Stimulated activated memory B cell treated with anti-CD40 and anti-IgM and Interleukin-4, amounts not matched to agents 10 μg/mL and 1 μg/mL and 100 μg/mL, for 72 hours (primary cell): ENCODE data around the gene CARS1.
A peak's percentile ranks its signal among the peaks of the same experiment; 100 is the strongest.

Experiments
- ATAC-seq: fragments of 150-1000 bp; cut with Tn5 transposase; 2 replicates; pipeline ENCODE4 v1.10.0; 2021
- H3K27ac Mint-ChIP-seq: one replicate; pipeline ENCODE4 v1.8.0; 2022; ENCODE audit warnings: mild to moderate bottlenecking, mixed read lengths
- H3K27me3 Mint-ChIP-seq: one replicate; pipeline ENCODE4 v1.8.0; 2022; ENCODE audit warnings: mixed read lengths
- H3K36me3 Mint-ChIP-seq: one replicate; pipeline ENCODE4 v1.8.0; 2022; ENCODE audit warnings: mixed read lengths
- H3K4me1 Mint-ChIP-seq: one replicate; pipeline ENCODE4 v1.8.0; 2022; ENCODE audit warnings: mixed read lengths
- H3K4me3 Mint-ChIP-seq: one replicate; pipeline ENCODE4 v1.8.0; 2022; ENCODE audit warnings: mild to moderate bottlenecking, moderate library complexity, mixed read lengths
- H3K9me3 Mint-ChIP-seq: one replicate; pipeline ENCODE4 v1.8.0; 2022; ENCODE audit warnings: mixed read lengths

The CARS1 gene

DNA sequence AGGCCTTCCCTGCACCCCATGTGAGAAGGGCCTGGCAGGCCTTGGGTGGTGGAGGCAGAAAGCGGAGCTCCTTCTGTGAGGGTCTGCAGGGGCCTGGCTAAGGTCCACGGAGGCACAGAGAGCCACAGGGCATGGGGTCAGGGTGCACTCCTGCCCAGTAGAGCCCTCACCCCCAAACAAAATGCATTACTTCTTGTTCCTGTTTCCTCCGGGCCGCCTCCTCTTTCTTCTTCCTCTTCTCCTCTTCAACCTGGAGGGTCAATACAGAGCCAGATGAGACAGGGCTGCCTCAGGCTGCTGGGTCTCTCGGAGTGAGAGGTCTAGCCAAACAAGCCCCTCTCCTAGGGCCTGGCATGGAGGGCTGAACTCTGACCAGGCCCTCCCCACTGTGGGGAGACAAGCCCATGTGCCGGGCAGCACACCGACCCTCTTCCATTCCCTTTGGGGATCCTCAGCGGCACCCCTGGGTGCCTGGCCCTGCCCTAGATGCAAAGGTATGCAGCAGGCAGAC lies 54.8 kb downstream of the CARS1 start:
- Mint-ChIP-seq H3K36me3 (peaks cover 62% of the 10 kb centered on the region), H3K9me3 (no peaks in the 10 kb centered on the region), H3K27me3 (no peaks in the 10 kb centered on the region), H3K4me1 (no peaks in the 10 kb centered on the region), H3K27ac (no peak overlapping the region), H3K4me3 (no peak overlapping the region)
- no peak for ATAC-seq

DNA sequence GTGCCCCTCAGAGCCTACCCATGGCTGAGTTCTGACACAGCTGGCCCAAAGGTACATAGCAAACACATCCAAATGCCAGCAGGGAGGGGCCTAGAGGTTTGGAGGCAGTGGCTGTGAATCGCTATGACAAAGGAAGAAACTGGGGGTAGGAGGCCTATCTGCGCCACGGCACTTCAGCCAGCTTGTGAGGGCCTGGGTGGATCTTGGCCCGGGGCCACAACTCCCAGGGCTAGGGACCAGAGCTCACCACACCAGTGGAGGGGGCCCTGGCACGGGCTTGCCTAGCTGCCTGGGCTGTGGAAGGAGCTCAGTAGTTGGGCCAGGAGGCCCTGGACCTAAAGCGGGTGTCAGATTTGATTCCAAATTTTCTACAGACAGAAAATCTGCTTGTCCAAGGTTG lies 55.7 kb downstream of the CARS1 start:
- H3K27ac Mint-ChIP-seq: no peak overlapping the region

DNA sequence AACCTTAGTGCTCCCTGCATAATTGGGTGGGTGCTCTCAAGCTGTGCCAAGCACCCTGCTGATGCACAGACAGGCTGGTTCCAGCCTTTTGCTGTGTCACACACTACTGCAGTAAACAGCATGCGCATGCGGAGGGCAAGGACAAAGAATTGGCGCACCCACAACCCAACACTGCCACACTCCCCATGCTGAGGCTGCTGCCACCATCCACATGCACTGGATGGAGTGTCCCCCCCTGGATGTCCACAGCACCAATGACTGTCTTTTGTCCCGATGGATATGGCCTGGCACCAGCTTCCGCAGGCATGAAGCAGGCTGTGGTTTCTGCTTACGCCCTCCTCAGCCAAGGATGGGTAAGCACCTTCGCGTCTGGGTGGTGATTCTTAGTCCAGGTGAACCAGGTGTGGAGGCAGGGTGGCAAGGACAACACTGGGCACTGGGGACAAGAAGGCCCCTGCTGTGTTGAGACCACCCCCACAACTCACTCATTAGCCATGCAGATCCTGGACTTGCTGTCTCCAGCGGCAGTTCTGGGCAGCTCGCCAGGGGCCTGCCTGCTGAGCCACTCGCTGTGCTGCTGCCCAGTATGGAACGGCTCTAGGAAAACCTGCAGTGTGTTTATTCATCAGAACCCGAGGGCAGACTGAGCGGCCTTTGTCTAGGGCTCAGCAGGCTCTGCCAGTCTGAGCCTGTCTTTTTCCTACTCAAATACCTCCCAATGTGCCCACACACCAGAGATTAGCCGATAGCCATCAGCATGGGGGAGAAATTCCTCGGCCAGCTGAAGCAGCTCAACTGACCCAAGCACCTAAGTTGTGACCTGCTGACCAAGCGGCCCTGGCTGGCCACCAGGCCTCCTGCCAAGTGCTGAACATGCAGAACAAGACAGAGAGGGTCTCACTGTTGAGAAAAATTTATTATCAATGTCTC lies 56.9 kb downstream of the CARS1 start:
- Mint-ChIP-seq H3K4me1 (no peaks in the 10 kb centered on the region), H3K27me3 (no peaks in the 10 kb centered on the region), H3K27ac (no peak overlapping the region), H3K4me3 (no peak overlapping the region), H3K36me3 (peaks cover 46% of the 10 kb centered on the region), H3K9me3 (no peaks in the 10 kb centered on the region)
- ATAC-seq: no peak

More for the DNA sequence above, 55.7 kb downstream of the CARS1 start:
- Mint-ChIP-seq H3K4me3 (no peak overlapping the region), H3K4me1 (no peaks in the 10 kb centered on the region), H3K36me3 (peaks cover 58% of the 10 kb centered on the region), H3K27me3 (no peaks in the 10 kb centered on the region), H3K9me3 (no peaks in the 10 kb centered on the region)
- no peak for ATAC-seq

DNA sequence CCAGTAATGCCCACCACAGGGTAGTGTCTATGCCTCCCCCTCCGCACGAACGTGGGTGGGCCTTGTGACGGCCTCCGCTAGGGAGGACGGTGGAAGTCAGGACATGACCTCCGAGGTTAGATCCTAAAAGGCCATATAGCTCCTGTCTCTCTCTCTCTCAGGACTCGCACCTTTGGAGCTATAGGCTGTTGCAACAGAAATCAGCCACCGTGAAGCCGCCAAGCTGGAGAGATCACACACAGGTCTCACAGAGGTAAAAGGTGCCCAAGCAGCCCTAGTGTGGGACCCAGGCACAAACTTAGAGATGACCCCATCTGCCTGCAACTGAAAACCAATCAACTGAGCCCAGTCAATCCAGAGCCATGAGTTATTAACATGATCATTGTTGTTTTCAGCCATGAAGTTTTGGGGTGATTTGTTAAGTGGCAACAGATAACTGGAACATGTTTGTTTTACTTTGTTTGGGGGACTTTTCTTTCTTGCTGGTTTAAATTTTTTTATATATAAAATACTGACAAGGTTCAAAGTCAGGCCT lies 57.7 kb downstream of the CARS1 start:
- H3K4me3 Mint-ChIP-seq: no peak overlapping the region
- H3K36me3 Mint-ChIP-seq: peaks cover 41% of the 10 kb centered on the region
- H3K4me1 Mint-ChIP-seq: no peaks in the 10 kb centered on the region
- no peak for ATAC-seq
- H3K9me3 Mint-ChIP-seq: no peaks in the 10 kb centered on the region
- H3K27ac Mint-ChIP-seq: no peak overlapping the region
- no peaks in the 10 kb centered on the region for H3K27me3 Mint-ChIP-seq

DNA sequence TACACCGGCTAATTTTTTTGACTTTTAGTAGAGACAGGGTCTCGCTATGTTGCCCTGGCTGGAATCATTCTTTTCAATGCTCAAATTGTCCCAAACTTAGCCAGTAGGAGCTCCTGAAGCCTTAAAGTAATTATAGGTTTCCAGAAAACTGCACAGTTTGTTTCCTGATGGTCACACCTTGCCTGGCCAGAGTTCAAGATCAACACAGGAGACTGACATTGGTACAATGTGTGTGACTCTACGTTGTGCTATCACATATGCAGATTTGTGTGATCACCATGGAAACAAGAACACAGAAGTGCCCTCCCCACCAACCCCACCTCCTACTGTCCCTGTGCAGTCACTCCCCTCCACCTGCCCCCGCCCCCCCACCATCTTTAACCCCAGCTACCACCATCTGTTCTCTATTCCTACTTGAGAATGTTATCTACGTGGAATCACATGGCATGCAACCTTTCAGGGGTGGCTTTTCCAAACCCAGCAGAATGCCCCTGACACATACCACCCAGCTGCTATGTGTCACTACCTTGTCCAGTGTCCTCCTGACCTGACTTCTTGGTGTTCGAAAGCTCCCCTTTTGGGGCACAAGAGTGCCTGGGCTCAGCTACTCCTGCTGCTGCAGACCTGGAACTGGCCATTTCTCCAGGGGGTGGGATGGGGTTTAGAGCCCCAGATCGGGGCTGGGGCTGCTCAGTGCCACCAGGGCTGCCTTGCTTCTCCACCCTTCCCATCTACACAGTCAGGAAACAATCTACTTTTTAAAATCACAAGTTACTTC lies 59.0 kb downstream of the CARS1 start:
- no peak overlapping the region for H3K4me3 Mint-ChIP-seq
- no peaks in the 10 kb centered on the region for H3K4me1 Mint-ChIP-seq
- ATAC-seq: no peak
- H3K9me3 Mint-ChIP-seq: no peaks in the 10 kb centered on the region
- no peaks in the 10 kb centered on the region for H3K27me3 Mint-ChIP-seq
- peaks cover 30% of the 10 kb centered on the region for H3K36me3 Mint-ChIP-seq
- H3K27ac Mint-ChIP-seq: no peak overlapping the region

DNA sequence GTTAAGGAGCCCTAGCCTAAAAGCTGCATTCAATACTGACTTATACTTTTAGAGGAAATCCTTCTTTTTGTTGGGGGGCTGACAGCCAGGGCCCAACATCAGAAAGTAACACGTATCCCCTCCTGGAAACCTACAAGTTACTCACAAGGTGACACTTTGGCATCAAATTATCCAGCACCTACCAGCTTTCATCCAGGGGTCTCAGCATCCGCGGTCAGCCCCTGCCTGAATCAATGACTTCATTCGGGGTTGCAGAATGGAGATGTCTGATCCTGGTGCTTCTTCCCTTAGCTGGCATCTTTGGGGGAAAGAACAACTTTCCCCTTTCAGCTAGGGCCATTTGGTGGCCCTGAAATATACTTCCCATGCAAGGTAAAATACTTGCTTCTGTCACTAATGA lies 59.8 kb downstream of the CARS1 start:
- H3K27me3 Mint-ChIP-seq: no peaks in the 10 kb centered on the region
- H3K4me1 Mint-ChIP-seq: peaks cover 5% of the 10 kb centered on the region
- no peak overlapping the region for H3K27ac Mint-ChIP-seq
- peaks cover 22% of the 10 kb centered on the region for H3K36me3 Mint-ChIP-seq
- ATAC-seq: no peak
- H3K9me3 Mint-ChIP-seq: no peaks in the 10 kb centered on the region
- H3K4me3 Mint-ChIP-seq: no peak overlapping the region

DNA sequence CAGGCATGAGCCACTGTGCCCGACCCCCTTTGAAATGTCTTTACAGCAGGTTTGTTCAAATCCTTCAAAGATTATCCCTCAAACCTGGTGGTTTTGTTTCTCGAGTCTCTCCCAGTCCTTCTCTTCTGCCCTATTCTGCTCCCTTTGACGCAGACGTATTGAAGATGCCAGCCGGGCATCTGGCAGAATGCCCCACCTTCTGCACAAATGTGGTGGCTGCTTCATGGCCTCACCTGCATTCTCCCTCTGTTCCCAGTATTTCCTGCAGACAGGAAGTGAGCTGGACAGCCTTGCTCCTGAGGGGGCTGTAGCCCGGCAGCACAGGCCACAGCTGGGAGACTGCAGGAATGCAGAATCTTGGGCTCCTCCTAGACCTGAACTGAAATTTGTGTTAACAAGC lies 60.2 kb downstream of the CARS1 start:
- H3K4me1 Mint-ChIP-seq: peaks cover 5% of the 10 kb centered on the region

DNA sequence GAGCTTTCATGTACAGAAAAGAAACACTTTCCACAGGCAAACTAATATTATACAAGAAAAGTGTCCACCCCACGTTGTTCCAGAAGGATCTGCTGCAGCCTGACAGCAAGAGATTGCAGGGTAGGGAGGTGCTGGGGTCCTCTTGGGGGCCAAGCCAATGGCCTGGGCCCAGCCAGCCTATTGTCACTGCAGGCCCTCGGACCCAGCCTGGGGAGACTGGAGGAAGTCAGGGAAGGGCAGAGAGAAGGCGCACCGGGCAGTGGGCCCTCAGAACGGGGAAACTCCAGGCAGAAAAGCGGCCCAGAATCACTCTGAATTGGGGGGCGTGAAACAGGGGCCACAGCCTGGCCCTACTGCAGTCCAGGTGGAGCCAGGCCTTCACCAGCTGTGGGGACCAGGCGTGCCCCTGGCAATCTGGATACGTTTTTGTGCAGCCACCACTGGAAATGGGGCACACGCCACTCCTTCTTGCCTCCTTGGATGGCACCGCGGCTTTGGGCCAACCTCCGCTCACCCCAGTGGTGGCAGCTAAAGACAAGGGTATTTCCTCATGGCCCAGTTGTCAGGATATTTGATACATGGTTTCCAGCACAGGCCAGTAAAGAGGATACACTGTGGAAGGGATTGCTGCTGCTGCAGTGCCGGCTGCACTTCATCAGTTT lies 61.2 kb downstream of the CARS1 start:
- peaks cover 13% of the 10 kb centered on the region for H3K36me3 Mint-ChIP-seq
- ATAC-seq: no peak
- H3K4me1 Mint-ChIP-seq: peaks cover 12% of the 10 kb centered on the region
- H3K27ac Mint-ChIP-seq: no peak overlapping the region
- no peaks in the 10 kb centered on the region for H3K27me3 Mint-ChIP-seq
- H3K4me3 Mint-ChIP-seq: no peak overlapping the region
- no peaks in the 10 kb centered on the region for H3K9me3 Mint-ChIP-seq

More for the DNA sequence above, 60.2 kb downstream of the CARS1 start:
- ATAC-seq: no peak
- Mint-ChIP-seq H3K9me3 (no peaks in the 10 kb centered on the region), H3K36me3 (peaks cover 19% of the 10 kb centered on the region), H3K4me3 (no peak overlapping the region), H3K27ac (no peak overlapping the region), H3K27me3 (no peaks in the 10 kb centered on the region)

DNA sequence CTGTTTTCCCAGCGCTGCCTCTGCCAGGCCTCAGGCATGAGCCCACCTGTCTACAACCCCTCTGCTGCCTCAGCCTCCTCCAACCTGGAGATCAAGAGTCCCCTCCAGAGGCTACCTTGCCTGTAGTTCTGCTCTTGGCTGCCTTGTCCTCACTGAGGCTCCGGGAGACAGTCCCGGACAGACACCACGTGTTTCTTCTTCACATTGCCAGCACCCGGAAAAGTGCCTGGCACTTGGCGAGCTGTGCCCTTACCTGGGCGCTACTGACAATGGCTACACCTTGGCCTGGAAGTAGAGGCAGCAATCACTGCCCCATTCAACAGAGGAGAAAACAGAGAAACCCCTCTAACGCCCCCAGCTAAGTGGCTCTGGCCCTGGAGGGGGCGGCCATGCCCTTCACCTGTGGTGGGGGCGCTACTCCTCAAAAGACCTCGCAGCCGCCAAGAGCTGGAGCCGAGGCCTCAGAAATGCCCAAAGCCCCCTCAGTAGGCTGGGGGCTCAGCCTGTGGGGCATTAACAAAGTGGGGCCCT lies 62.1 kb downstream of the CARS1 start:
- Mint-ChIP-seq H3K27ac (no peak overlapping the region), H3K36me3 (peaks cover 7% of the 10 kb centered on the region), H3K4me3 (no peak overlapping the region), H3K27me3 (no peaks in the 10 kb centered on the region), H3K4me1 (peaks cover 21% of the 10 kb centered on the region), H3K9me3 (no peaks in the 10 kb centered on the region)
- no peak for ATAC-seq

DNA sequence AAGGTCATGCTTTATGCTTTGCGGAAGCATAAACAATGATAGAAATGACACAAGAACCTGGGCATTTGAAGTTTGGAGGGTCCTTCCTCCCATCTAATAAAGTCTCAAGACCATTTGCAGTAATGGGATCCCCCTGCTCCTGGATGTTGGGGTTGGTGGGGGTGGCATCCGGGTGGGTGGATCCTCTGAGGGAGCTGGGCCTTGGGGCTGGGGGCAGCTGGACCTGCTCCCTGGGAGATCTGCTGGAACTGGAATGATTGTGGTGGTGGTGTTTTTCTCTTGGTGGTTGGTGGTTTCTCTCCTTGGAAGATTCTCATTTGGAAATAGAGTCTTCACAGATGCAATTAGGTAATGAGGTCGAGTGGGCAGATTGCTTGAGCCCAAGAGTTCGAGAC lies 62.9 kb downstream of the CARS1 start:
- H3K4me3 Mint-ChIP-seq: no peak overlapping the region
- H3K9me3 Mint-ChIP-seq: no peaks in the 10 kb centered on the region
- H3K36me3 Mint-ChIP-seq: peaks cover under 1% of the 10 kb centered on the region
- no peaks in the 10 kb centered on the region for H3K27me3 Mint-ChIP-seq
- ATAC-seq: no peak
- peaks cover 29% of the 10 kb centered on the region for H3K4me1 Mint-ChIP-seq
- no peak overlapping the region for H3K27ac Mint-ChIP-seq

DNA sequence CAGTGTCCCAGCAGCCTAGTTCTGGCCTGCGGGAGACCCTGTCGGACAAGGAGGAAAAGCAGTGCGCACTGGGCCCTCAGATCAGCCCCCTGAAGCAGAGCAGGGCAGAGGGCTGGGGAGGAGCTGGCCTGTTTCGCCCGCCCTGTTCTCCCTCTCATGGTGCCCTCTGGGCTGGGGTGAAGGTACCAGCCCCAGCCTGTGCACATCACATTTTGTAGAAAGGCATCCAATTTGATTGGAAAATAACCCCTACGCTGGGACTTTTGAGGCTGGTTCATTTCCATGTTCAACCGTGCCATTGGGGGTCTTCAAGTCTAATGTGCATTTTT lies 64.3 kb downstream of the CARS1 start:
- ATAC-seq: no peak
- Mint-ChIP-seq H3K4me1 (peaks cover 42% of the 10 kb centered on the region), H3K36me3 (peaks cover 5% of the 10 kb centered on the region), H3K9me3 (no peaks in the 10 kb centered on the region), H3K27ac (peak overlapping the region; percentile 95), H3K4me3 (peak overlapping the region; percentile 88), H3K27me3 (no peaks in the 10 kb centered on the region)

DNA sequence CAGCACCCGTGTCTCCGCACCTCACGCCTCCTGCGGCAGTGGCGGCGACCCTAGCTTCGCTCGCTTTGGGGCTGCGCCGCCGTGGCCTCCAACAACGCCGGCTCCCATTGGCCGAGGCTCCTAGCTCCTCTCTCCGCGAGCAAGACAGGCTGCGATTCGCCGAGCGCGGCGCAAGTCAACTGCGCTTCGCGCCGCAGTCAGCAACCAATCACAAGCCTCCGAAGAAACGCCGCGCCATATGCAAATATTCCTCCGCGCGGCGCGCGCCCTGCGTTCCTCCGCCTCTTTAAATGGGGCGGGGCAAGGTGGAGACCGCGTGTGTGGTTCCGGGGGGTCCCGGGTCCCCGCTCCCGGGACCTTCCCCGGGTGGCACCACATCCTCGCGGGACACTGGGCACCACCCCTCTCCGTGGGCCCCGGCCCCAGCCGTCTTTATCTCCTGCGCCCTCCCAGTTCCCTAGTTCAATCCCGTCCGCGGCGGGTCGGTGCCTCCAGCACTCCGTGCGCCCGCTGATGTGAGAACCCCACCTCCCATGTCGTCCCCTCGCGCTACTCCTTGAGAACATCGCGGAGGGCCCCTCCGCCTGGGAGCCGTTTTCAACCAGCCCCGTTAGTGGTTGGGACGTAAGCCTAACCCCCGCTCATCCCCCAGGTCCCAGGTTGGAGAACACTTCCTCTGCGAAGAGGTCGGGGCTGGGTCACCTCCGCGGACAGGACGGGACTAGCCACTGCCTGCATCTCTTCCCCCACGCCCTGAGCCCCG lies 64.8 kb downstream of the CARS1 start, which contains the start of gene NAP1L4:
Gene NAP1L4 (minus strand): TSS at position 96 of the 763 bp plus-strand sequence. CDS start 13,109 bp downstream, outside the sequence.
- Mint-ChIP-seq H3K27me3 (no peaks in the 10 kb centered on the region), H3K9me3 (no peaks in the 10 kb centered on the region), H3K36me3 (peaks cover 6% of the 10 kb centered on the region), H3K27ac (peak within 1 kb of the TSS; percentile 95), H3K4me3 (peak within 1 kb of the TSS; percentile 98), H3K4me1 (peaks cover 45% of the 10 kb centered on the region)
- peak; percentile 95 for ATAC-seq

DNA sequence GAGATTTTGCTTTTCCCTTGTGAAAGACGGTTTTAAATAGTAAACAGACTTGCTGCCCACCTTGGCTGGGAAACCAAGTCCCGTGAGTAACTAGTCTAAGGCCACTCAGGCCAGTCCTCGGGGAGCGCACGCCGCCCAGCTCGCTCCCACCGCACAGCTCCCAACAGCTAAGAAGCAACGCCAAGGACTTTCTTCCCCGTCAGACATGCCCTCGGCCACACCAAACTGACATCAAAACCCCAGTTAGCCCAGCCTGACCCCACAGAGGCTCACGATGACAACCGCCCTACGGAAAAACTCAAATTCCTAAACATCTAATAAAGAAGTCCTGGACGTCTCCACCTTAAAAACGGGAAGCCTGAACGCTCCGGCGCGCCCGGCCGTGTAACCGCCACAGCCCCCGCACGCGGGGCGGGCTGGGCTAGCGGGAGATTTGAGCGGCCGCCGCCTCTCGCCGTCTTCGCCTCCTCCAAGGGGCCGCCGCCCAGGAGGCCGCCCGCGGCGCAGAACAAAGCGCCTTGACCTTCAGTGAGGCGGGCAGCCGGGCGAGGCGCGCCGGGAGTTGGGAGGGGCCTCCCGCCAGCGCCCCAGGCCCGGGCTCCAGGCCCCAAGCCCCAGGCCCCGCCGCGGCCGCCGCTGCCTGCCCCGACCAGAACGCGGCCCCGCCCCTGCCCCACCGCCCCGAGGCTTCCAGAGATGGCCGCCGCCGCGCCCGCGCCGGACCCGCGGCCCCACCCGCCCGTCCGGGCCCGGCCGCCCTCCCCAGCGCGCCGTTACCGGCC lies 65.6 kb downstream of the CARS1 start:
- peak; percentile 79 for ATAC-seq
- Mint-ChIP-seq H3K36me3 (peaks cover 6% of the 10 kb centered on the region), H3K9me3 (no peaks in the 10 kb centered on the region), H3K4me1 (peaks cover 45% of the 10 kb centered on the region), H3K27ac (peak overlapping the region; percentile 95), H3K27me3 (no peaks in the 10 kb centered on the region), H3K4me3 (peak overlapping the region; percentile 98)
